WTC11 (cell line): ENCODE measurements around the gene SRPX2. TPM values are rescaled to one million over a fixed set of nuclear protein-coding genes. Genes with fewer than 3 reads are reported as not detected.

Experiments used
- ATAC-seq: fragments of 200-7000 bp; cut with Tn5 transposase; 2 replicates; pipeline ENCODE4 v1.10.0; 2021; ENCODE audit warnings: mild to moderate bottlenecking, moderate library complexity
- CTCF ChIA-PET: fragments of 300-600 bp; sonication (Branson Sonifier 250); formaldehyde crosslinking; loops from one replicate; lab custom pipeline; 2021; ENCODE audit warnings: antibody characterized with exemption; lab: Charles Lee
- POLR2A ChIA-PET: fragments of 350-600 bp; sonication (Branson Sonifier 250); formaldehyde crosslinking; loops from one replicate; lab custom pipeline; 2021; ENCODE audit warnings: antibody characterized with exemption; lab: Charles Lee
- DNase-seq: peaks from one replicate; pipeline ENCODE4 v3.0.0; 2021; ENCODE audit warnings: low spot score
- H3K27ac Mint-ChIP-seq: 2 replicates; pipeline ENCODE4 v1.8.0; 2021; ENCODE audit warnings: mixed read lengths
- H3K27me3 Mint-ChIP-seq: 2 replicates; pipeline ENCODE4 v1.8.0; 2021; ENCODE audit warnings: low read depth, mild to moderate bottlenecking, moderate library complexity, mixed read lengths
- H3K36me3 Mint-ChIP-seq: 2 replicates; pipeline ENCODE4 v1.8.0; 2021; ENCODE audit warnings: mixed read lengths
- H3K4me1 Mint-ChIP-seq: 2 replicates; pipeline ENCODE4 v1.8.0; 2022; ENCODE audit warnings: mixed read lengths
- H3K4me3 Mint-ChIP-seq: 2 replicates; pipeline ENCODE4 v1.8.0; 2021; ENCODE audit warnings: mild to moderate bottlenecking, moderate library complexity, mixed read lengths
- H3K9me3 Mint-ChIP-seq: 2 replicates; pipeline ENCODE4 v1.8.0; 2021; ENCODE audit warnings: mixed read lengths
- AR ChIP-seq: fragments of 250-450 bp; sonication (Bioruptor Pico); IDR thresholded peaks from 2 replicates; pipeline ENCODE4 v1.9.0; 2021; ENCODE audit warnings: mild to moderate bottlenecking
- ATF3 ChIP-seq: sonication (generic); formaldehyde crosslinking; conservative IDR thresholded peaks from 2 replicates; pipeline ENCODE4 v1.8.1; 2022; ENCODE audit warnings: mild to moderate bottlenecking, missing genetic modification reagents
- CBFB ChIP-seq: sonication (generic); formaldehyde crosslinking; IDR thresholded peaks from 2 replicates; pipeline ENCODE4 v1.8.1; 2022; ENCODE audit warnings: mild to moderate bottlenecking, low read depth, missing genetic modification reagents
- EMX1 ChIP-seq: fragments of 250-450 bp; sonication (Bioruptor Pico); IDR thresholded peaks from 2 replicates; pipeline ENCODE4 v1.8.0; 2021; ENCODE audit warnings: mild to moderate bottlenecking
- FOXJ3 ChIP-seq: sonication (generic); formaldehyde crosslinking; IDR thresholded peaks from 2 replicates; pipeline ENCODE4 v1.9.0; 2021; ENCODE audit warnings: missing genetic modification reagents, mild to moderate bottlenecking, borderline replicate concordance
- FOXP1 ChIP-seq: sonication (generic); formaldehyde crosslinking; IDR thresholded peaks from 2 replicates; pipeline ENCODE4 v1.8.0; 2022; ENCODE audit warnings: missing genetic modification reagents, mild to moderate bottlenecking, moderate library complexity, borderline replicate concordance
- HMGA2 ChIP-seq: fragments of 250-450 bp; sonication (Bioruptor Pico); IDR thresholded peaks from 2 replicates; pipeline ENCODE4 v1.4.0; 2021; ENCODE audit warnings: mild to moderate bottlenecking, moderate library complexity
- IRF1 ChIP-seq: sonication (generic); formaldehyde crosslinking; IDR thresholded peaks from 2 replicates; pipeline ENCODE4 v1.8.0; 2023; ENCODE audit warnings: missing genetic modification reagents
- KAT7 ChIP-seq: sonication (generic); formaldehyde crosslinking; IDR thresholded peaks from 2 replicates; pipeline ENCODE4 v1.8.1; 2023; ENCODE audit warnings: missing genetic modification reagents, mild to moderate bottlenecking, borderline replicate concordance
- NFYB ChIP-seq: sonication (generic); formaldehyde crosslinking; conservative IDR thresholded peaks from 2 replicates; pipeline ENCODE4 v1.8.0; 2022; ENCODE audit warnings: low read depth, missing genetic modification reagents
- SMAD3 ChIP-seq: sonication (generic); formaldehyde crosslinking; IDR thresholded peaks from 2 replicates; pipeline ENCODE4 v1.8.0; 2022; ENCODE audit warnings: missing genetic modification reagents, mild to moderate bottlenecking, borderline replicate concordance
- ZNF219 ChIP-seq: sonication (generic); formaldehyde crosslinking; IDR thresholded peaks from 2 replicates; pipeline ENCODE4 v1.8.0; 2023; ENCODE audit warnings: missing genetic modification reagents, mild to moderate bottlenecking, borderline replicate concordance
- ZNF317 ChIP-seq: sonication (generic); formaldehyde crosslinking; IDR thresholded peaks from 2 replicates; pipeline ENCODE4 v1.8.1; 2023; ENCODE audit warnings: low read depth, mild to moderate bottlenecking, moderate library complexity, missing genetic modification reagents, borderline replicate concordance
- ZNF396 ChIP-seq: fragments of 250-450 bp; sonication (Bioruptor Pico); IDR thresholded peaks from 2 replicates; pipeline ENCODE4 v1.8.0; 2021; ENCODE audit warnings: mild to moderate bottlenecking, moderate library complexity, borderline replicate concordance
- ZNF423 ChIP-seq: fragments of 250-450 bp; sonication (Bioruptor Pico); IDR thresholded peaks from 2 replicates; pipeline ENCODE4 v2.1.2; 2022; ENCODE audit warnings: mild to moderate bottlenecking, moderate library complexity
- ZNF671 ChIP-seq: fragments of 250-450 bp; sonication (Bioruptor Pico); IDR thresholded peaks from 2 replicates; pipeline ENCODE4 v1.8.0; 2021; ENCODE audit warnings: mild to moderate bottlenecking
- total RNA-seq: library from RNA; stranded (reverse); gene quantifications from 3 replicates; pipeline ENCODE4 v1.2.3, GENCODE V29; 2021
- TF ChIP-seq, protein P1 (sequence below): sonication (generic); formaldehyde crosslinking; IDR thresholded peaks from 2 replicates; pipeline ENCODE4 v1.8.0; 2022; ENCODE audit warnings: mild to moderate bottlenecking, missing genetic modification reagents
- TF ChIP-seq, protein P2 (sequence below): sonication (generic); formaldehyde crosslinking; IDR thresholded peaks from 2 replicates; pipeline ENCODE4 v1.8.1; 2023; ENCODE audit warnings: mild to moderate bottlenecking, moderate library complexity, missing genetic modification reagents
- TF ChIP-seq, protein P3 (sequence below): fragments of 250-450 bp; sonication (Bioruptor Pico); IDR thresholded peaks from 2 replicates; pipeline ENCODE4 v1.9.0; 2021; ENCODE audit warnings: mild to moderate bottlenecking
- TF ChIP-seq, protein P4 (sequence below): sonication (generic); formaldehyde crosslinking; IDR thresholded peaks from 2 replicates; pipeline ENCODE4 v1.8.1; 2022; ENCODE audit warnings: mild to moderate bottlenecking, moderate library complexity, missing genetic modification reagents

Gene SRPX2
- total RNA-seq, 1 experiment from 2014 or later = 0.24 TPM

GRCh38 chrX:100687128-100687527, 43.1 kb downstream of the SRPX2 start:
- ChIA-PET POLR2A (no interaction called here), CTCF (interaction anchor here (0.6 to 7.1 kb wide), 3 partner anchors 12 to 81 kb away, joined by 3 to 167 read pairs (median 28); no protein-coding TSS in a partner anchor)
- Mint-ChIP-seq H3K36me3 (no peaks in the 10 kb centered on the region), H3K4me3 (no peak overlapping the region), H3K27me3 (no peaks in the 10 kb centered on the region; the same call in 1 of the 2 replicates), H3K27ac (no peak overlapping the region), H3K9me3 (no peaks in the 10 kb centered on the region), H3K4me1 (no peaks in the 10 kb centered on the region)
- TF ChIP-seq ZNF396 (CRISPR knock-in tag) = no peak
- TF ChIP-seq HMGA2 = no peak
- TF ChIP-seq ZNF219 (CRISPR knock-in tag) = no peak
- TF ChIP-seq, protein P1, sequence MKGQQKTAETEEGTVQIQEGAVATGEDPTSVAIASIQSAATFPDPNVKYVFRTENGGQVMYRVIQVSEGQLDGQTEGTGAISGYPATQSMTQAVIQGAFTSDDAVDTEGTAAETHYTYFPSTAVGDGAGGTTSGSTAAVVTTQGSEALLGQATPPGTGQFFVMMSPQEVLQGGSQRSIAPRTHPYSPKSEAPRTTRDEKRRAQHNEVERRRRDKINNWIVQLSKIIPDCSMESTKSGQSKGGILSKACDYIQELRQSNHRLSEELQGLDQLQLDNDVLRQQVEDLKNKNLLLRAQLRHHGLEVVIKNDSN = no peak
- TF ChIP-seq, protein P2, sequence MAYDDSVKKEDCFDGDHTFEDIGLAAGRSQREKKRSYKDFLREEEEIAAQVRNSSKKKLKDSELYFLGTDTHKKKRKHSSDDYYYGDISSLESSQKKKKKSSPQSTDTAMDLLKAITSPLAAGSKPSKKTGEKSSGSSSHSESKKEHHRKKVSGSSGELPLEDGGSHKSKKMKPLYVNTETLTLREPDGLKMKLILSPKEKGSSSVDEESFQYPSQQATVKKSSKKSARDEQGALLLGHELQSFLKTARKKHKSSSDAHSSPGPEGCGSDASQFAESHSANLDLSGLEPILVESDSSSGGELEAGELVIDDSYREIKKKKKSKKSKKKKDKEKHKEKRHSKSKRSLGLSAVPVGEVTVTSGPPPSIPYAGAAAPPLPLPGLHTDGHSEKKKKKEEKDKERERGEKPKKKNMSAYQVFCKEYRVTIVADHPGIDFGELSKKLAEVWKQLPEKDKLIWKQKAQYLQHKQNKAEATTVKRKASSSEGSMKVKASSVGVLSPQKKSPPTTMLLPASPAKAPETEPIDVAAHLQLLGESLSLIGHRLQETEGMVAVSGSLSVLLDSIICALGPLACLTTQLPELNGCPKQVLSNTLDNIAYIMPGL (CRISPR knock-in tag) = no peak
- TF ChIP-seq CBFB (CRISPR knock-in tag) = no peak
- no peak for TF ChIP-seq EMX1 (CRISPR knock-in tag)
- no peak for TF ChIP-seq ZNF423 (CRISPR knock-in tag)
- TF ChIP-seq IRF1 (CRISPR knock-in tag) = no peak
- TF ChIP-seq, protein P3, sequence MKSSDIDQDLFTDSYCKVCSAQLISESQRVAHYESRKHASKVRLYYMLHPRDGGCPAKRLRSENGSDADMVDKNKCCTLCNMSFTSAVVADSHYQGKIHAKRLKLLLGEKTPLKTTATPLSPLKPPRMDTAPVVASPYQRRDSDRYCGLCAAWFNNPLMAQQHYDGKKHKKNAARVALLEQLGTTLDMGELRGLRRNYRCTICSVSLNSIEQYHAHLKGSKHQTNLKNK (CRISPR knock-in tag) = no peak
- no peak for TF ChIP-seq SMAD3 (CRISPR knock-in tag)
- TF ChIP-seq FOXP1 (CRISPR knock-in tag) = no peak
- TF ChIP-seq NFYB (CRISPR knock-in tag) = no peak
- TF ChIP-seq ZNF317 (CRISPR knock-in tag) = no peak
- no peak for TF ChIP-seq FOXJ3 (CRISPR knock-in tag)
- TF ChIP-seq KAT7 = no peak
- no peak for TF ChIP-seq ATF3 (CRISPR knock-in tag)
- TF ChIP-seq, protein P4, sequence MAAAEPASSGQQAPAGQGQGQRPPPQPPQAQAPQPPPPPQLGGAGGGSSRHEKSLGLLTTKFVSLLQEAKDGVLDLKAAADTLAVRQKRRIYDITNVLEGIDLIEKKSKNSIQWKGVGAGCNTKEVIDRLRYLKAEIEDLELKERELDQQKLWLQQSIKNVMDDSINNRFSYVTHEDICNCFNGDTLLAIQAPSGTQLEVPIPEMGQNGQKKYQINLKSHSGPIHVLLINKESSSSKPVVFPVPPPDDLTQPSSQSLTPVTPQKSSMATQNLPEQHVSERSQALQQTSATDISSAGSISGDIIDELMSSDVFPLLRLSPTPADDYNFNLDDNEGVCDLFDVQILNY = no peak
- TF ChIP-seq ZNF671 (CRISPR knock-in tag) = no peak
- TF ChIP-seq AR (CRISPR knock-in tag) = no peak
- DNase-seq = no peak
- no peak for ATAC-seq
